ENCODE data around the gene AMDHD2.
"Not testable (repeated sequence)": the region's sequence is repeated elsewhere in the genome, so short reads cannot be mapped to it uniquely, and the experiment has no call there.

GRCh38 chr16:2572704-2573103 is 52.5 kb downstream of the AMDHD2 start:
- not testable (repeated sequence) for TF ChIP-seq POLR2AphosphoS5, CTCF, POLR2A (IDR thresholded peaks at IDR 0.05)

All from breast epithelium (tissue), 3 donors.